HG02970 (cell line): ENCODE results near the gene PACRGL.
"Not testable (repeated sequence)": the region's sequence is repeated elsewhere in the genome, so short reads cannot be mapped to it uniquely, and the experiment has no call there.

ENCODE experiments used
- ATAC-seq: cut with Tn5 transposase; IDR thresholded peaks from one replicate; pipeline ENCODE4 v1.9.1; 2021; ENCODE audit warnings: mild to moderate bottlenecking, moderate library complexity, moderate number of reproducible peaks; ENCODE audit not compliant: unreplicated experiment, low FRiP score

The PACRGL gene

DNA sequence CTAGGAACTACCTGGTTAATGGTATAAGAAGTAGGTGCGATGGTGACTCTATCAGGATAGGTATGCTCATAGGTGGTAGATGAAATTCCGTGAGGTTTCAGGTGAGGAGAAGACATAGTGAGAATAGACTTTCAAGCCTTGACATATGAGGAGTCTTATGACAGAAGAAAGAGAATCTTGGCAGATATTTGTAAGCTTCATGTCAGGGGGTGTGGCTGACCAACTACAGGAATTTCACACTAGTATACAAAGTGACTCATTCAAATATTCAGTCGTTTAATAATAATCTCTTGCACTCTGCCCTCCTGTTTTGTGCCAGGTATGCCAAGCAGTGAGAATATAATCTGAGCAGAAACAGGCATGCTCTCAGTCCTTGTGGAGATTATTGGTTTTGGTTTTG is 22.8 kb downstream of the PACRGL start:
- no peak for ATAC-seq

DNA sequence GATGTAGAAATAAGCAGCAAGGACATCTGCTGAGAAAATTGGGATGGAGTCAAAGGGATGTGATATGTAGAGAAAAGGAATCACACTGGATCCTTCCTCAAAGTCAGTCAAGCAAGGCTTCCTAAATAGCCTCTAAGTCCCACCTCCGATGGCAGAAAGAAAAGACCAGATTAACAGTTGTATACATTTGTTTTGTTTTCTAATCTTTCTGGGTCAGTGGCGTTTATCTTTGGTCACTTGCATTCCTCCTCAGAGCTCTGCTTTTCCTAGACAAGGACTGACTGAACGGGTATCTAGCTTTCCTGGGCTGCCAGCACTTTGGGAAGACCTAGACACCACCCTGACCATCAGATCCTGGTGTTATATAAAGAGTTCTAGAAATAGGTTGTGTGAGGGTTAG is 23.2 kb downstream of the PACRGL start:
- no peak for ATAC-seq

DNA sequence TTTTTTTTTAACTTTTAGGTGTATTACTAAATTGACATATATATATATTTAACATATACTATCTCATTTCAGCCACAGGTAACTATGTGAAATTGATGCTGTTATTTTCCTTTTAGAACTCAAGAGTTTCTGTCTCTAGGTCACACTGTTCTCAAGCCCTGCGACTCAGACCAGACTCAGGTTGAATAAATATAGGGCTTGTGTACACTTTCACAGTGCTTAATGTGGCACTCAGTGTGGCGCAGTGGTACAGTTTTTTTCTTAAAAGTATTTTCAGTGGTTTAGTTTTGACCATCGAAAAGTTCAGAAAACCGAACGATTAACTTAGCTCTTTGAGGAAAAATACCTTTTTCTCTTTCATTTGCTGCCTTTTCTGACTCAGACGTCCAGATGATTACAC is 24.7 kb downstream of the PACRGL start:
- ATAC-seq: no peak

- ATAC-seq: no peak
Observed at GRCh38 chr4:20735931-20736330, 35.7 kb downstream of the PACRGL start.

GRCh38 chr4:20746000-20746399 is 45.7 kb downstream of the PACRGL start:
- ATAC-seq: not testable (repeated sequence)

GRCh38 chr4:20752641-20753040 is 52.4 kb downstream of the PACRGL start:
- ATAC-seq: no peak

DNA sequence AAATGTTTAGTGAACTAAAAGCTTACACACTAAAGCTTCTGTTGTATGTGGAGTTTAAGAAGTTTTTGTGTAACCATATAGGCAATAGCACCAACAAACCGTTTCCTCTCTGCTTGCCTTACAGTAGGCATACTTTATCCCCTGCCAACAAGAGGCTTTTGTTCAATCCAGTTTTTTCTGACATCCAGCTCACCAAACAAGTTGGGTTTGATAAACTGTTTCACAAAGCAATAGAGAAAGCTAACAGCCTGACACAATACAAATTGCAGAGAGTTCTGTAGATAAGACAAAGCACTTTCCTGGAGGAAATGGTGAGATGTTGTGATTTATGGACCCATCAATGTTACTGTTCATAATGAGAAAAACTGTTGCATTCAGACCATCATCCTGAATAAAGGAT is 53.8 kb downstream of the PACRGL start:
- ATAC-seq: no peak

DNA sequence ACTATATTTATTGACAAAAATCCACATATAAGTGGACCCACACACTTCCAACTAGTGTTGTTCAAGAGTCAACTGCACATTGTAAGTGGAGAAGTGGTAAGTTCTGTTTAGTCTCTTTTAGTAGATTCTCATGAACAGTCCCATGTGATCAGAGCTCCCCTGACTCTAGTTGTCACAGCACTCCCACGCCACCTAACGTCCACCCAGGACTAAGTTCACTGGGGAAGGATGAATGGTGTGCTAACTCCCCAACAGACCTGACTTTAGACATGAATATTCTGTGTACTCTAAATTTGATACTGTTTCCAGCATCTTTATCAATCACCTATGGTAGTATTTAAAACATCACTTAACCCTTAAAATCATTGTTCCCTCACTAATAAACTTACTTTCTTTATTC is 59.8 kb downstream of the PACRGL start:
- no peak for ATAC-seq

DNA sequence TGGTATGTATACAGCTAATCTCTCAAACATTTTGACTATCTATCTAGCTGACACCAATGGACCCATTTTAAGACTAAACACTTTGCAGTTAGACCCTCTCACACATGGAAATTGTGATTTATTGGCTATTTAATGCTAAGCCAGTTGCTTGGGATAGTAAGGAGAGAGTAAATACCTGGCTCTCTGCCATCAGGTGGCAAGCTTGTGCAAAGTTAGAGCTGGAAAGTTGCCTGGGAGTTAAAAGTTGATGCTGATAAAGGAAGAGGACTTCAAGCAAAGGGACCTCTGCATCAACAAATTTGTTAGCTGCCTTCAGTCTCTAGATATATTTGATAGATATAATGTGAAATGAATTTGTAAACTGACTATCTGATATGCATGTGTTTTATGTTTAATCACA is 61.1 kb downstream of the PACRGL start:
- no peak for ATAC-seq

- no peak for ATAC-seq
Observed at GRCh38 chr4:20761826-20762225, 61.6 kb downstream of the PACRGL start.

DNA sequence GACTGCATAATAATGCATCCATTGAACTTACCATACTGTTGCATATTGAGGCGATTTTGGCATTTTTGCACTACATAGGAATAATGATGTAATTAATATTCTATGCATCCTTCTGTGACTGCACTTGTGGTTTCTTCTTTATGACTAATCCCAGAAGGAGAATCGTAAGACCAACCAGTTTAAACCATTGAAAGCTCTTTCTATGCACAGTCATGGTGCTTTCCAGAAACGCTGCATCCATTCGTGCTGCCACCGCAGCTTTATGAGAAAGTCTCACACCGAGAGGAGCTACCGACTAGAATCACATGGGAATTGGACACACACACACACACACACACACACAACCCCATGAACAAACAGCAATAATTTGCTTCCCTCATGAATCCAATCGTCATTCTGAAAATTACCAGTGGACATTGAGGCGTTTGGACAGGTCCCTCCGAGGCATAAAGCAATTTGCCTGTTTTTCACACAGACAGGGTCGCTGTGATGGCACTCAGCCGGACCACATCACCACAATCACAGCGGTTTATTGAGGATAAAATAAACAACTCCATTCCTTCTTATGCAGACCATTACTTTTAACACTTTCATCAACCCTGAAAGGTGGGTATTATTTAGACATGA is 64.2 kb downstream of the PACRGL start:
- ATAC-seq: no peak

GRCh38 chr4:20773144-20773997 is 73.1 kb downstream of the PACRGL start:
- ATAC-seq: peak; percentile 62

- ATAC-seq: no peak
Observed at GRCh38 chr4:20778896-20779295, 78.6 kb downstream of the PACRGL start.

DNA sequence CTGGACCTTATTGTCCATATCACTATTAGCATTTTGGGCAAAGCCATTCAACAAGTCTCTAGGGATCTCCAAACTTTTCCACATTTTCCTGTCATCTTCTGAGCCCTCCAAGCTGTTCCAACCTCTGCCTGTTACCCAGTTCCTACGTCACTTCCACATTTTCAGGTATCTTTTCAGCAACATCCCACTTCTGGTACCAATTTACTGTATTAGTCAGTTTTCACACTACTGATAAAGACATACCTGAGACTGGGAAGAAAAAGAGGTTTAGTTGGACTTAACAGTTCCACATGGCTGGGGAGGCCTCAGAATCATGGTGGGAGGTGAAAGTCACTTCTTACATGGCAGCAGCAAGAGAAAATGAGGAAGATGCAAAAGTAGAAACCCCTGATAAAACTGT is 82.9 kb downstream of the PACRGL start:
- ATAC-seq: not testable (repeated sequence)

DNA sequence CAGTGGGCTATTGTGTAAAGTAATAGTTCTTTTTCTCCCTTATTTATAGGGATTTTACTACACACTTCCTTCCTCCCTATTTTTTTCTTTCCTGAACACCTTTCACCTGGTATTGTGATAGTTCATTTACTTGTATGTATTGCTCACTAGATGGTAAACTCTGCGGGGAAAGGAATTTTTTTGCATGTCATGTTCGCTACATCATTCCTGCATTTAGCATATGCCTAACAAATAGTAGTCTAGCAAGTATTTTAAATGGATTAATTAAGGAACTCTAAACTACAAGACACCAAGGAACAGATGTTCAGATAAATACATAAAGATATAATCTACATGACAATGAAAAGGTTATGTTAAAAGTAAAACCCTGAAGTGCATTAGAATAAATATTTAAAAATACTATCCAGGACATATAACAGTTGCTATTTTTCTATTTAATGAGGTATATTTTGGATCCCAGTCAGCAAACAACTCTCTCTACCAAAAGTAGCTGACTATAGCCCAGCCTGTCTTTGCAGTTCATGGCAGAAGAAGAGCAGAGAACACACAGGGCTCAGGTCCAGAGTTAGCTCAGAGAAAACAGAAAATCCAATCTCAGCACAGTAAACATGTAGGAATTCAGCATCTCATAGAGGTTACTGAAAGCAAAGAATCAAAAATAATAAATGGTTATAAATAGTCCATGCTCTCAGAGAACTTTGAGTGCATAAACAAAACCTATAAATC is 87.8 kb downstream of the PACRGL start:
- ATAC-seq: no peak
